Hepatic stellate cell (primary cell): ENCODE results near the gene SMIM43.

Experiments
- DNase-seq: peaks from one replicate; pipeline ENCODE4 v3.0.0; 2011; ENCODE audit warnings: low spot score

The SMIM43 gene

DNA sequence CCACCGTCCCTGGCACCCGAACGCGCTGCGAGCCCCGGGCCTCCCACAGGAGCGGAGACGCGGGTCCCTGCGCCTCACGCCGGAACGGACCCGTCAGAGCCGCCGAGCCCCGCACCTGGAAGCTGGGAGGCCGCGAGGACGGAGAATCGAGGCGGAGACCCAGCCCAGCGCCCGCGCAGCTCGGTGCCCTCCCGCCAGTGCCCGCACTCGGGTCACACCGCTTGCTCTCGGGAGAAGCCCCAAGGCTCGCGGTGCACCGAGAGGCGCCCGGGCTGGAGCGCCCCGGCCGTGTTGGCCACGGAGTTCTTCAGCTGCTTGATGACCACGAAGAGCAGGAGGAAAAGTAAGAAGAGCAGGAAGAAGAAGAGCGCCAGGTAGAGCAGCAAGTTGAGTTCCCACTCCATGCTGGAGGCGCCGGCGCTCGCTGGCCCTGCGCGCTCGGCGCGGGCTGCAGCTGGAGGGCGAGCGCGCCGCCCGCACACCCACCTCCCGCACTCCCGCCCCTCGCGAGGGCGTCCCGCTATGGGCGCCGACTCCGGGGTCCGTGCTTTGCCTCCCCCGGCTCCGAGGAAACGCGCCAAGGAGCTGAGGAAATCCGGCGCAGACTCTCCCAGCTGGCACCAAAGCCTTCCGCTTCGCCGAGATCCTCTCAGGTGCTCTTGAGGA is at the start of gene SMIM43:
SMIM43 (minus strand) TSS at position 463 of the 666 bp plus-strand sequence; CDS start at position 404, 59 bp downstream.
- peak; percentile 21 for DNase-seq

DNA sequence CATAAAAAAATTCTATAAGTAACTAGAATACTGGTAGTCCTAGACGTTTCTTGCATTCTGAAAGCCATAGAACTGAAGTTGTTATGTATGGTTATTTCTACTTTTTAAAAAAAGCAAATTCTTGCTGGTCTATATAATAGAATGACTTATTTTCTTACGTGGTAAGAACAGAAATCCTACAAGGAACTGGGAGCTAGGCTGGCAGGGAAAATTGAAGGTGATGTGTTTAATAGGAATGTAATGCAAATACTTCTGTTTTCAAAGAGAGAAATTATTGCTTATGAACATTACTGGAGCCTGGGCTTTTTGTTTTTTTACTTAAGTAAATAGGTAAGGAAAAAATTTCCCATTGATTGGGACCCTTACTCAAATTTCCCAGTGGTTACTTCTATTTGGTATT is 49.8 kb upstream of the SMIM43 start:
- DNase-seq = no peak

DNA sequence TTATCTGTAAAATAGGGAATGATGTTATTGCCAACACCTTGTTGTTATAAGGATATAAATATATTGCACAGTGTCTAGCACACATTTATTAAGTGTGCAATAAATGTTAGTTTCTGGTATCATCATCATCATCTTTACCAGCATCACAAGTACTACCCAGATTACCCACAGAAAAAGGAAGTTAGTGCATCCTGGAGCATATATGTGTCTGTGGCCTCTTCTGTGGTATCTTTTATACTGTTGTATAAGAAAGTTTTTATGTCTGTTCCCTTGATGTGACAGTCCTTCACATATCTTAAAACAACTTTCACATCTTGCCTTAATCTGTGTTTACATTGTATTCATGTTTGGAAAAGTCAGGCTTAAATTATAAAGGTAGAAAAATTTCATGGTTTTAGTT is 46.2 kb upstream of the SMIM43 start:
- DNase-seq = no peak

DNA sequence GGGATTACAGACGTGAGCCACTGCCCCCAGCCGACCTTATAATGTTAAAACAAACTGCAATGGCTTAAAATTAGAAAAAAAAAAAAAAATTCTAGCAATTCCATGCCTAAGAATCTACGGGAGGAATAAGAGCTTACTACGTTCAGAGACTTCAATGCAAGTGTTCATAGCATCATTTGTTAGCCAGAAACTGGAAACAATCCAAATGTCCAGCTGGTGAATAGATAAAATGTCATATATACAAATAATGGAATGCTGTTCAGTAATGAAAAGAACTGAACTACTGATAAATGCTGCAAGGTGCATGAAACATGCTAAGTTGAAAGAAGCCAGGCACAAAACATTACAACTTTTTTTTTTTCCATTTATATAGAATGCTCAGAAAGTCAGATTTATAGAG is 41.4 kb upstream of the SMIM43 start:
- no peak for DNase-seq

DNA sequence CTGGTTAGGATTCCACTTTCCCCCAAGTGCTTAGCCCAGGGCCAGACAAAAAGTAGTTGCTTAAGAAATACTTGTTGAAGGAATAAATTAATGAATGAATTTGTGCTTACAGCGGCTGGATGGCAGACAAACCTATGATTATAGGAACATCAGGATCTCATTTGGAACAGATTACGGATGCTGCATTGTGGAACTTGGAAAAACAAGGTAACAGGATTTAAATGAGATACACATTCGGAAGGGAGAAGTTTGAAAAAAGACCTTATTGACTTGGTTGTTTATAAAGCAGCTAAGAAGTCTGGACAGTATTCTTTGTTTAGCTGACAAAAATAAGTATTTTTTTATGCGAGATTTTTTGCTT is 36.7 kb upstream of the SMIM43 start:
- no peak for DNase-seq

DNA sequence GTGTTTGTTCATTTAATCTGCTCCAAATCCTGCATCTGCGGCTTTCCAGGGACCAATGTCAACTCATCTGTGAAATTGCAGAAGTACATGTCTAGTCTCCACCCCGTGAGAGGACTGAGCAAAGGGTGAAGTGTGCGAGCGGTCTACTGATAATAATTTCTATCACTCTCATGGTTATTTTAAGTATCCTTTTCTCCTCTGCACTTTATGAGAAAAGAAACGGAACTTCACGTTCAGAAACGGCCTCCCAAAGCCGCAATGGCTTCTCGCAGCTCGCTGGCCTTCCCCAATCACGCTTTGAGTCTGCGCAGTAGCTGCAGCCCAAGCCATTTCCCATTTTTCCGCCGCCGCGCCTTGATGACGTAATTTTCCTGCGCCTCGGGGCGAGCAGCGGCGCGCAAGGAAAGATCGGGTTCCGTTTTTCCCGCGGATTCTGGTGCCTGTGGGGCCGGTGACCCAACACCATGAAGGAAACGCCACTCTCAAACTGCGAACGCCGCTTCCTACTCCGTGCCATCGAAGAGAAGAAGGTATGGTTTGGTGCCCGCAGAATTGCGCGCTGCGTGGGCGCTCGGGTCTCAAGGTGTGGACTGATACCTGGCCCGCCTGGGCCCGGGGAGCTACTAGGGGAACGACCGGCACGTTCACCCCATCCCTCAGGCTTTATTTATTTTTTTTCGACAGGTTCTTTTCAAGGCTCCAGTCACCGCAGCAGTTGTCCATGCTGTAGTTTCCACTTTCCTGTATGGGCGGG is 36.2 kb upstream of the SMIM43 start, which contains the start of gene EXOSC9:
EXOSC9 (plus strand) TSS at position 363 of the 754 bp plus-strand sequence; CDS start at position 465, 102 bp downstream.
- peak; percentile 76 for DNase-seq

DNA sequence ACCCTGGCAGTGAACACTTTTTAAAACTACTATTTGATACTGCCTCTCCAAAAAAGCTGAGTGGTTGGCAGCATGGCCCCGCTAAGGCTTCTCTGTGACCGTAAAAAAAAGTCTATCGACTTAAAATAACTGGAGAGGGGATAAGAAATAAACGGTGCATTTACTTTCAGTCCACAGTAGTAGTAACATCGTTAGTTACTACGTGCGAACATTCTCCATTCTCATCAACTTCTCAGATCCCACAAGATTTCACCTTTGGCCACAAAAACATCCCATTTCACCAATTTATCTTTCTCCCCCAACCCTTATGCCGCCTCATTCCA is 35.6 kb upstream of the SMIM43 start:
- no peak for DNase-seq

DNA sequence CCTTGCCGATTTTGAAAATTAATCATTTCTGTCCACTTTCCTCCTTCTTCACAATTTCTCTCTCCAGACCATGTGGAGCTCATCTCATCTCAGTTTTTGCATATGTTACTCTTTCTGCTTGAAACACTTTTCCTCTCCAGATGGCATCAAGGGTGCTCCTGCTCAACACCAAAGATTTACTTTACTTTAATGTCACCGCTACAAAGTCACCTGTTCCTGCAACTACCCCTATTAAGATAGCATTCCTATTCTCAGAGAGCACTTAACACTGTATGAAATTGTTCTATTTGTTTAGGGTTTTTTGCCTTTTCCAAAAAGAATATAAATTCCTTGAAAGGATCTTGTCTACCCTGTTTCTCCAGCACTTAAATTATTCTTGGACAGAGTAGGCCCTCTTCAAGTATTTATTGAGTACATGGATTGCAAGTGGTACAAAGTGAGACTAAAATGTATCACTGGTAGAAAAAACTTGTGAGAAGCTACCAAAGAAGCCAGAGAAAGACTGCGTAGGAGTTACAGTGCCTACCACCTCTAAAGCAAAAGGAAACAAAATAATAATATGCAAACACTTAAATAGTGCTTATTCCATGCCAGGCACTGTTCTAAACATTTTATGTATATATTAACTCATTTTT is 35.0 kb upstream of the SMIM43 start:
- DNase-seq = no peak

DNA sequence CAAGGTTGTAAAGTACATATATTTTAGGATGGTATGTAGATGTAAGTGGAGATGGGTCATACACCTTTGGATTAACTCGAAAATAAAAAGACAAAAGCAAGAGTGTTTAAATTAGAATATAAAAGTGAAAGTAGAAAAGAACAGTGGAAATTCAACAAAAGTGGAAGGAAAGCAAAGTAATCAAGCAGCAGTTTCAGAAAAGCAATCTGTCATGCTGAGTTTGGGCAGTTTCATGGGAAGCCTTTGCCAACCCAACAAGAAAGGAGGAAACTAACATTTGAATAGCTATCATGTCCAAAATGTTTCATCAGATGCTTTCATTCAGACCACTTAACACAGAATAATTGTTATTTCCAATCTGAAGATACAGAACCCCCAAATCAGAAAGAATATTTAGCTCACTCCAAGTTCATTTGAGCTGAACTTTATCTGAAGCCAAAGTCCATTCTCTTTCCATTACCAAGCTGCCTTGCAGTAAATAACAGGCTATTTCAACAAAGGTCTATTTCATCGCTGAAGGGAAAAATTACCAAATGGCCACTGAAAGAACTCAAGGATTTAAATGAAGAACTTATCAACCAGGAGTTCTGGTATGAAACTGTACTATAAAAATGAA is 34.4 kb upstream of the SMIM43 start:
- no peak for DNase-seq

DNA sequence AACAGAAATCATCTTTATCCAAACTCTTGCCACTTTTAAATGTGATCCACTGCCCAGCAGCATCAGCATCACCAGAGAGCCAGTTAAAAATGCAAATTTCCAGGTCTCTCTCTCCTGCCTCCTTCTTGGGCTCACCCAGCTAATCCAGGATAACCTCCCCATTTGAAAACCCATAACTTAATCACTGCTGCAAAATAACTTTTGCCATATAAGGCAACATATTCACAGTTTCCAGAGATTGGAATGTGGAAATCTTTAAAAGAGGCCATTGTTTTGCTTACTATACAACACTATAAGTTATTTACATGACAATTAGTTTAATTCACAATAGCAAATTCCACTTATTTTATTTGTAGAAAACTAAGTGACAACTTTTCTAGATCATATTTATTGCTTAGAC is 31.3 kb upstream of the SMIM43 start:
- DNase-seq = no peak

DNA sequence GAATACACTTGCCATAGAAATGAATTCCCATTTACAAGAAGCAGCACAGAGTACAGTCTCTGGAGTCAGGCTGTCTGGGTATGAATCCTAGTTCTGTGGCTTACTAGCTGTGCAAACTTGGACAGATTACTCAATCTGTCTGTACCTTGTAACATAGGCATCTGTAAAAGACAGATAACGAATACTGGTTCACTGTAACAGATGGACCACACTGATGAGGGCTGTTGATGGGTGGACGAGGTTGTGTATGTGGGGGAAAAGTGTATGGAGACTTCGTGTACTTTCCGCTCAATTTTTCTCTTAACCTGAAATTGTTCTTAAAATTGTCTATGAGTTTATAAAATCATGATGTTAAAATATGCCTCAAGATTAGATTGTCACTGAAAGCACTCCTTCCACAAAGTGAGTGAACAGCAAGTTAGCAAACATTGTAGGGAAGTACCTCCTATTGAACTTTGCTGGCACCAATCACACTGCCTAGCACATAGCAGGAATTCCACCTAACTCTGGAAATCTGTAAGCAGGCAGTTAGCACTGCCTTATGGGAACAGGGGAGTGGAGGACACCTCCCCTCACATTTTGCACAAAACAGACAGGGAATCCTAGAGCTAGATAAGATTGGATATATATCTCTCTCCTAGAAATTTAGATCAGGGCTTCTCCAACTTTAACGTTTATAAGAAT is 29.7 kb upstream of the SMIM43 start:
- no peak for DNase-seq

DNA sequence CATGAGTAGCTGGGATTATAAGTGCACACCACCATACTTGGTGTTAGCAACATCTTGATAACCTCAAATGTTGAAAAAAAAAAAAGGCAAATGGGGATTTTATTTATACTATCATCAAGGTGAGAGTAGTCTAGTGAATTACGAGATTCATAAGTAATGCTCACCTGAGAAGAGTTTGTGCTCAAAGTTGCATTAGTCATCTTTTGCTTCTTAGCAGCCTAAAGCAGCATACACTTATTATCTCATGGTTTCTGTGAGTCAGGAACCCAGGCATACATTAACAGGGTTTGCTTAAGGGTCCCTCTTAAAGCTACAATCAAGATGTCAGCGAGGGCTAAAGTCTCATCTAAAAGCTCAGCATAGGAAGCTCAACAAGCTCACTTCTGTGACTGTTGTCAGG is 28.0 kb upstream of the SMIM43 start:
- no peak for DNase-seq

DNA sequence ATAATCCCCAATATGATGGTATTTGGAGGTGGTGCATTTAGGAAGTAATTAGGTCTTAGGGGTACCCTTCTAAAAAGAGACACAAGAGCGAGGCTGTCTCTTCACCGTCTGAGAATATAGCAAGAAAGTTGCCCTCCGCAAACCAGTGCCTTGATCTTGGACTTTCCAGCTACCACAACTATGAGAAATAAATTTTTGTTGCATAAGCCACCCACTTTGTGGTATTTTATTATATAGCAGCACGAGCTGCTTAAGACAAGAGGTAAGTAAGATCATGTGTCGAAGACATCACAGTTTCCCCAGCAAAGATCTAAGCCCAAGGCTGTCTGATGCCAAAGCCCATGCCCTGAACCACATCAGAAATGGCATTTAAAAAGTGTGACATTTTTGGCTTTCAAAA is 26.5 kb upstream of the SMIM43 start:
- DNase-seq = peak; percentile 26

DNA sequence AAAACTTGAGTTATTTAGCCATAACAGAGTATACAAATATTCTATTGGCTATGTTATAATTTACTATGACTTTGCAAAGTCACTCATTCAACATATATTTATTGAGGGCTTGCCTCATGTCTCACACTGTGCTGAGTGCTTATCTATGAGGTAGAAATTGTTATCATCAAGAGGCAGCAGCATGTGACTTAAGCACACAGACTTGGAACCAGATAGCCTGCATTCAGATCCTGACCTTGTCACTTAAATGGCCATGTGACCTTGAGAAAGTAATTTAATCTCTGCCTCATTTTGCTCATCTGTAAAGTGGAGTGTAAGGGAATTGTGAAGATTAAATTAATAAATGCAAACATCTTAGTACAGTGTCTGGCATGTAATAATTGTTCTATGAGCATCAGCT is 26.0 kb upstream of the SMIM43 start:
- DNase-seq = no peak

DNA sequence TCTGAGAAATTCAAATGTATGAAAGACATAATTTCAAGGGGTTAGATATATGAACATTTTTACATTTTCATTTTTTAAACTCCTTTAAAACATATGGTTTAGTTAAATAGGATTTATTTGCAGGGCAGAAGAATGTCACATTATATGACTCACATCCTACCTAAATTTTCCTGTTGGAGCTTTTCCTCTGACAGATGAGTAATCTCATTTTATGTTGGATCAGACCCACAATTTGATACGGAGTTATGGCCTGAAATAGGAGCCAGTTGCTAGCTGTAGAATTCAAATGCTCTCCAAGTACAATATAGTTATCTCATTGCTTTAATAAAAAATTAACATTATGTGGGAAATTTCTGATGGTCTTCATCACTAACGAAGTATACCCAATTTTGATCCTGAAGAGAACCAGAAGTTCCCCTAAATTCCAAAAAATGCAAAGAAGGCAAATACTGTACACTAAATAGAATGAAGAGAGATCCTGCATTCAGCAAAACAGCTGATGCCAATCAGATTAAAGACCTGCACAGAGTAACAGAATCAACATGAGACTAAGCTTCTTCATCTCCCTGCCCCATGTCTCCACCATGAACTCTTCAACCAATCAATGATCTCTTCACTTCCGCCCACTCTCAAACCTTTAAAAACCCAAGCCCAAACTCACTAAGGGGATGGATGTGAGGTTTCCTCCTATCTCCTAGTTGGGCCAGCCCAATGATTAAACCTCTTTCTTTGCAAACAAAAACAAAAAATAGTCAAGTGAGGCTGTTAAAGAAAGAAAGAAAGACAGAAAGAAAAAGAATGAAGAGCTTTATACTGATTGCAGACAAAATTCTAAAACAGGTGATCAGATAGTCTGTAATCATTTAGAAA is 25.2 kb upstream of the SMIM43 start:
- no peak for DNase-seq

DNA sequence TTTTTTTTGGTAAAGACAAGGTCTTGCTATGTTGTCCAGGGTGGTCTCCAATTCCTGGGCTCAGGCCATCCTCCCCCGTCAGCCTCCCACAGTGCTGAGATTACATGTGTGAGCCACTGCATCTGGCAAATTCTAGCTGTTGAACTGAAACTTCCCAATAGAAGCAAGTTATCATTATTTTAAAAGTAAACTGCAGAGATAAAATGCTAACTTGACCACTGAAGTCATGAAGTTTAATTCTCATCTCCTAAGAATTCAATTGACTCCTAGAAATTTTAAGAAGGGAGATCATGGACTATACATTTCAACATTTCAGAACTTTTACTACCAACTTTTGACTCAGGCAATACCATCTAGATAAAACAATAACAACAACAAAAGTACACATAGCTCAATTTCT is 24.5 kb upstream of the SMIM43 start:
- no peak for DNase-seq

DNA sequence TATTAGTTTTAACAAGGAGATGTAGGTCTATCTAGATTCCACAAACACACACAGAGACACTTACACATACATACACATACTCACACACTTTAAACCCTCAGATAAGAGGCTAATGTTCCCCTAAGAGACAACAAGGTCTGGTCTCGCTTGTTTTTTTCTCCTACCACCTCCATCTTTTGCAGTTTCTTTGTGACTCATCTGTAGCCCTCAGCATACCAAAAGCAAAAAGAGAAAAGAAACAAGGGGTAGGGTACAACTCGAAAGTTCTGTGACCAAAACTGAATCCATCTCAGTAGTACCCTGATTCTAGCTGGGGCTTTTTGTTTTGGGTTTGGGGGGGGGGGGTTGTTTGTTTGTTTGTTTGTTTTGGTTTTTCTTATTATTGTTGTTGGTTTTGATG is 23.9 kb upstream of the SMIM43 start:
- DNase-seq = no peak

DNA sequence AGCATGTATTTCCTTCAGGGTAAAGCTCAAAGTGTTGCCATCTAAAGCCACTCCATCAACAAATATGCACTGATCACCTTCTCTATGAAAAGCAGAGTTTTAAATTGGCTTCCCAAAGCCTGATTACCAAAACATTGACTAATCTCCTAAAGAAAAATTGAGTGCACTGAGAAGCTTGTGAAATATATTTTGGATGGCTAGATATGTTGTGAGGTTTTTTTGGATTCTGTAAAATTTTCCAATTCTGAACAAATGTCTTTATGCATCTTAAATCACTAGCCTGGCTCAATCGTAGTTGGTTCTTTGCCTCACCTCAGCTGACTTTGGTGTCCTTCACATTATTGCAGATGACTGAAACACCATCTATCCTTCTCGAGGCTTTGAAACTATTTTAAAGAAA is 21.3 kb upstream of the SMIM43 start:
- no peak for DNase-seq

DNA sequence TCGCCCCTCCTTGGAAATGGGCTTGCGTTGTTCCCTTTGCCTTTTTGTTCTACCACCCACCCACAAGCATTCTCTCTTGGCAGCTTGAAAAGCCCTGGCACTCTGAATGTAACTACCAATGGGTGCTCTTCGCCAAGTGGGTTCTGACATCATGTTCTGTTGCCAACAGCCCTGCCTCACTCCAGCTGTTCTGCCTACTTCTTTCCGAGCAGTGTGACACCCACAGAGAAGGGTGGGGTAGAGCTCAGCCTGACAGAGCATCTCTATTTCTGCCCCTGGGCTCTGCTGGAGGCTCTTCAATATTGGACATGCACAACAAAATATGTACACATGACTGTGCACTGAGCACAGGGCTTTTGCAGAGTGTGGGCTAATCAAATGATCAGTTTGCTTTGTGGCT is 20.5 kb upstream of the SMIM43 start:
- no peak for DNase-seq

DNA sequence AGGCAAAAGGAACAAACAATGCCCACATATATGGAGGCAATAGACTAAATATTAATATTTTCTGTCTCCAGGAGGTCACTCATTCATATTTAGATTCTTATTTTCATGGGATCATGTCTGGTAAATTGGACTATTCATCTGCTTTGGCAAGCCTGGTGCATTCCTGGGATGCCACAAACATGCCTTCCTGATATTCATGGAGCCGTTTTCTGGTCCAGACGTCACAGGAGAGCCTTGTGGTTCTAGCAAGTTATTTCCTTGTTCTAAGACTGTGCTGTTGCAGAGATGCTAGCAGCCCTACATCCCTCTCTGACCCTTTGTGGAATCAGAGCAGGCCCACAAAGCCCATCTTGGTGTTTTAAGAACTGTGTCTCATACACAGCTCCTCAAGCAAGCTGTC is 20.0 kb upstream of the SMIM43 start:
- peak; percentile 71 for DNase-seq

DNA sequence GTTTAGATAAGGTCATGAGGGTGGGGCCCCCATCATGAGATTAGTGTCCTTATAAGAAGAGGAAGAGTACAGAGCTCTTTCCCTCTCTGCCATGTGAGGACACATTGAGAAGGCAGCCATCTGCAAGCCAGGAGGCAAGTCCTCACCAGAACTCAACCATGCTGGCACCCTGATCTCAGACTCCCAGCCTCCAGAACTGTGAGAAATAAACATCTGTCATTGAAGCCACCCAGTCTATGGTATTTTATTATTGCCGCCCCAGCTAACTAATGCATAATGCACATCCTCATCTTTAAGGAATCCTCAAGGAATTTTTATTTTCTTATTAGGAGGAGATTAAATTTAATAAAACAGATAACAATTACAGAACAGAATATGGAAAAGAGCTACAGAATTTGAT is 19.4 kb upstream of the SMIM43 start:
- no peak for DNase-seq

DNA sequence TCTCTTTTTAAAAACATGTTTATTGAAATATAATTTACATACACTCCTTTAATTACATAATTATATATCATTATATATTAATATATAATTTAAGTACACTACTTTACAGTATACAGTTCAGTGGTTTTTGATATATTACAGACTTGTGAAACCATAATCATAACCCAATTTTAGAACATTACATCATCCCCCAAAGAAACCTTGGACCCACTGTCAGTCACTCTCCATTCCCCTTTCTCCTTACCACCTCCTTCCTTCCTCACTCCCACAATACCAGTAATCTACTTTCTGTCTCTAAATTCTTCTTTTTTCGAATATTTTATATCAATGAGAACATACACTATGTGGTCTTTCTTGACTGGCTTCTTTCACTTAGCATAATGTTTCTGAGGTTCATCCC is 18.2 kb upstream of the SMIM43 start:
- DNase-seq = no peak
